HCT116 (cell line): ENCODE measurements around the gene SYNE2. TPM values are rescaled to one million over a fixed set of nuclear protein-coding genes. Genes with fewer than 3 reads are reported as not detected.

Experiments used
- ATAC-seq: fragments of 200-7000 bp; cut with Tn5 transposase; 2 replicates; pipeline ENCODE4 v1.9.1; 2020; ENCODE audit warnings: mild to moderate bottlenecking, moderate library complexity
- BruUV-seq: library from RNA; stranded (reverse); fragments of 400-500 nt; replicated peaks from 2 replicates; lab custom pipeline; 2021; lab: Mats Ljungman, UMichigan
- CTCF ChIA-PET: fragments of 300-600 bp; sonication (Branson Sonifier 250); formaldehyde crosslinking; loops from one replicate; lab custom pipeline; 2021; ENCODE audit warnings: antibody characterized with exemption; lab: Charles Lee
- POLR2A ChIA-PET: fragments of 300-600, 350-600 bp; sonication (Branson Sonifier 250); formaldehyde crosslinking; loops from one replicate; lab custom pipeline; 2021; ENCODE audit warnings: antibody characterized with exemption; lab: Charles Lee
- RAD21 ChIA-PET, 2 experiments: fragments of 300-600 bp; sonication (Branson Sonifier 250); formaldehyde crosslinking; loops; one replicate each; lab custom pipeline; 2023; ENCODE audit warnings: low total read pairs in 2 of 2; ENCODE audit not compliant: uncharacterized antibody in 2 of 2, unreplicated experiment in 2 of 2, low non-redundant PET in 1 of 2; lab: Charles Lee
- DNase-seq: peaks from one replicate; pipeline ENCODE4 v3.0.0-alpha.2; 2010; ENCODE audit warnings: low read depth, low spot score
- H2AFZ ChIP-seq: fragments of 200-600 bp; shearing (Covaris generic), sonication (generic); 2 replicates; pipeline ENCODE4 v1.6.1; 2017; ENCODE audit warnings: low read depth, mixed run types, mixed read lengths, antibody characterized with exemption, low read length; ENCODE audit not compliant: poor library complexity, severe bottlenecking
- H3K27ac ChIP-seq: 2 replicates; pipeline ENCODE4 v1.5.1; 2012; ENCODE audit warnings: low read depth, low read length
- H3K27me3 ChIP-seq: fragments of 200-600 bp; sonication (generic); 2 replicates; pipeline ENCODE4 v1.6.1; 2016; ENCODE audit warnings: mixed run types, low read length, mixed read lengths; ENCODE audit not compliant: insufficient read depth
- H3K36me3 ChIP-seq, 2 experiments: fragments of 200-500 bp in 1 of 2; fragments of 200-600 bp in 1 of 2; sonication (Bioruptor generic) in 1 of 2; sonication (generic) in 1 of 2; 2 replicates each; pipeline versions ENCODE4 v1.5.1 to v1.6.1; 2014 to 2016; ENCODE audit warnings: low read length in 2 of 2, inconsistent platforms in 1 of 2, mixed read lengths in 1 of 2, mixed run types in 1 of 2; ENCODE audit not compliant: insufficient read depth in 2 of 2, control insufficient read depth in 1 of 2
- H3K4me1 ChIP-seq, 2 experiments: fragments of 200-600 bp in 1 of 2; sonication (generic) in 1 of 2; 2 replicates each; pipeline versions ENCODE4 v1.5.1 to v1.6.1; 2012 to 2017; ENCODE audit warnings: low read length in 2 of 2, inconsistent platforms in 1 of 2, mild to moderate bottlenecking in 1 of 2, mixed read lengths in 1 of 2, mixed run types in 1 of 2, moderate library complexity in 1 of 2; ENCODE audit not compliant: insufficient read depth in 2 of 2, control insufficient read depth in 1 of 2
- H3K4me2 ChIP-seq: fragments of 200-600 bp; sonication (generic); 2 replicates; pipeline ENCODE4 v1.6.1; 2017; ENCODE audit warnings: mixed run types, low read length, mixed read lengths
- H3K4me3 ChIP-seq, 2 experiments: fragments of 200-600 bp in 1 of 2; sonication (generic) in 1 of 2; replicated peaks in 1 of 2; 2 replicates each; pipeline ENCODE4 v1.5.1; 2011 to 2016; ENCODE audit warnings: low read length in 2 of 2, control low read depth in 1 of 2, low read depth in 1 of 2, mild to moderate bottlenecking in 1 of 2, mixed read lengths in 1 of 2, mixed run types in 1 of 2
- H3K79me2 ChIP-seq: fragments of 200-600 bp; sonication (generic); 2 replicates; pipeline ENCODE4 v1.6.1; 2017; ENCODE audit warnings: mild to moderate bottlenecking, mixed run types, low read length, moderate library complexity, mixed read lengths; ENCODE audit not compliant: insufficient read depth
- H3K9ac ChIP-seq: fragments of 200-600 bp; sonication (generic); 2 replicates; pipeline ENCODE4 v1.6.1; 2016; ENCODE audit warnings: low read length, mixed read lengths
- H3K9me2 ChIP-seq: fragments of 200-600 bp; sonication (generic), shearing (Covaris generic); 2 replicates; pipeline ENCODE4 v1.6.1; 2017; ENCODE audit warnings: mixed run types, mild to moderate bottlenecking, moderate library complexity; ENCODE audit not compliant: insufficient read depth
- H3K9me3 ChIP-seq, 2 experiments: fragments of 200-500 bp in 1 of 2; fragments of 200-600 bp in 1 of 2; sonication (Bioruptor generic) in 1 of 2; sonication (generic) in 1 of 2; 2 replicates each; pipeline ENCODE4 v1.6.1; 2014 to 2017; ENCODE audit warnings: low read length in 2 of 2, mixed read lengths in 2 of 2, inconsistent platforms in 1 of 2, low read depth in 1 of 2, mild to moderate bottlenecking in 1 of 2, mixed run types in 1 of 2, moderate library complexity in 1 of 2; ENCODE audit not compliant: control insufficient read depth in 1 of 2, insufficient read depth in 1 of 2
- H4K20me1 ChIP-seq: fragments of 200-600 bp; sonication (generic), shearing (Covaris generic); 2 replicates; pipeline ENCODE4 v1.6.1; 2017; ENCODE audit warnings: mixed run types, mild to moderate bottlenecking, moderate library complexity; ENCODE audit not compliant: insufficient read depth
- CBX3 ChIP-seq: IDR thresholded peaks from 2 replicates; pipeline ENCODE4 v1.6.1; 2012; ENCODE audit warnings: low read depth
- EZH2phosphoT487 ChIP-seq: fragments of 200-600 bp; IDR thresholded peaks from 2 replicates; pipeline ENCODE4 v1.6.1; 2018; ENCODE audit warnings: antibody characterized with exemption, borderline replicate concordance
- JUND ChIP-seq: IDR thresholded peaks from 2 replicates; pipeline ENCODE4 v1.6.1; 2012
- POLR2AphosphoS5 ChIP-seq: IDR thresholded peaks from 2 replicates; pipeline ENCODE4 v1.6.1; 2011; ENCODE audit warnings: mild to moderate bottlenecking, low read depth, low read length, moderate library complexity
- RAD21 ChIP-seq: IDR thresholded peaks from 2 replicates; pipeline ENCODE4 v1.6.1; 2012; ENCODE audit warnings: low read depth, mild to moderate bottlenecking
- SP1 ChIP-seq: IDR thresholded peaks from 2 replicates; pipeline ENCODE4 v1.6.1; 2012; ENCODE audit warnings: low read depth
- ZFX ChIP-seq: fragments of 450-650 bp; IDR thresholded peaks from 2 replicates; pipeline ENCODE4 v1.6.1; 2017
- intact Hi-C: fragments of 100-400 bp; cut with micrococcal nuclease; formaldehyde crosslinking; loops from 2 replicates; pipeline ENCODE4 v1.10.0; 2022
- total RNA-seq: library from RNA; stranded (reverse); gene quantifications from one replicate; pipeline ENCODE4 v1.2.1, GENCODE V29; 2021; ENCODE audit not compliant: unreplicated experiment
- TF ChIP-seq, protein P1 (sequence below): IDR thresholded peaks from 2 replicates; pipeline ENCODE4 v1.6.1; 2012
- TF ChIP-seq, protein P2 (sequence below): IDR thresholded peaks from 2 replicates; pipeline ENCODE4 v1.6.1; 2012; ENCODE audit warnings: low read depth

Gene SYNE2
- total RNA-seq, 1 experiment from 2014 or later, result 28.8 TPM

DNA sequence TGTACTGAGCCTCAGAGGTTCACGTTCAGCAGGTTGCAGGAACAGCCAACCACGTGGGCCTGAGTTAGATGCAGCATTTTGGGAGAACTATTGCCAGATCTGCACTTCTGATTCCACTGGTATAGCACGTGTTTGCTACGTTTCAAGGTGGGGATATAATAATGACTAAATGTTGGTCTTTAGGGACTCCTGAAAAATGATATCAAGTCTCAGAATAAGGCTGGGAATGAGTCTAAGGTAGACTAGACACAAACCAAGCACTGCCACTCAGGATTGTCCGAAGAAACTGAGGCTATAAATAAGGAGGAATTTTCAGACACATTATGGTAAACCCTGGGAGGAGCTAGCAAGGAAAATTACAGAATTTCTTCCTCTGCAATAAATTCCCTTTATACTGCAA, 343.3 kb downstream of the SYNE2 start:
- no peak overlapping the region for H3K27ac ChIP-seq
- DNase-seq (no peak), ATAC-seq (no peak)
- ChIA-PET POLR2A (no interaction called here), CTCF (no interaction called here), RAD21 (no interaction called here)
- H3K4me3 ChIP-seq, result no peak overlapping the region
- H3K36me3 ChIP-seq, result no peaks in the 10 kb centered on the region
- no peaks in the 10 kb centered on the region for H3K79me2 ChIP-seq
- no peaks in the 10 kb centered on the region for H3K9me3 ChIP-seq
- no peak overlapping the region for H3K9ac ChIP-seq
- no peak overlapping the region for H3K4me2 ChIP-seq
- no peaks in the 10 kb centered on the region for H3K9me2 ChIP-seq
- H3K4me1 ChIP-seq, result peaks cover 0 to 8% of the 10 kb centered on the region in 2 experiments; a peak in 1 of 4 replicates
- no peak overlapping the region for H2AFZ ChIP-seq
- no peaks in the 10 kb centered on the region for H3K27me3 ChIP-seq
- no peak for TF ChIP-seq EZH2phosphoT487
- TF ChIP-seq, protein P1, sequence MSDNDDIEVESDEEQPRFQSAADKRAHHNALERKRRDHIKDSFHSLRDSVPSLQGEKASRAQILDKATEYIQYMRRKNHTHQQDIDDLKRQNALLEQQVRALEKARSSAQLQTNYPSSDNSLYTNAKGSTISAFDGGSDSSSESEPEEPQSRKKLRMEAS, result no peak
- TF ChIP-seq POLR2AphosphoS5, result no peak
- TF ChIP-seq SP1, result no peak
- TF ChIP-seq ZFX, result no peak
- H4K20me1 ChIP-seq, result no peaks in the 10 kb centered on the region
- intact Hi-C loops, result no loop called here
- no TSS peak for BruUV-seq

DNA sequence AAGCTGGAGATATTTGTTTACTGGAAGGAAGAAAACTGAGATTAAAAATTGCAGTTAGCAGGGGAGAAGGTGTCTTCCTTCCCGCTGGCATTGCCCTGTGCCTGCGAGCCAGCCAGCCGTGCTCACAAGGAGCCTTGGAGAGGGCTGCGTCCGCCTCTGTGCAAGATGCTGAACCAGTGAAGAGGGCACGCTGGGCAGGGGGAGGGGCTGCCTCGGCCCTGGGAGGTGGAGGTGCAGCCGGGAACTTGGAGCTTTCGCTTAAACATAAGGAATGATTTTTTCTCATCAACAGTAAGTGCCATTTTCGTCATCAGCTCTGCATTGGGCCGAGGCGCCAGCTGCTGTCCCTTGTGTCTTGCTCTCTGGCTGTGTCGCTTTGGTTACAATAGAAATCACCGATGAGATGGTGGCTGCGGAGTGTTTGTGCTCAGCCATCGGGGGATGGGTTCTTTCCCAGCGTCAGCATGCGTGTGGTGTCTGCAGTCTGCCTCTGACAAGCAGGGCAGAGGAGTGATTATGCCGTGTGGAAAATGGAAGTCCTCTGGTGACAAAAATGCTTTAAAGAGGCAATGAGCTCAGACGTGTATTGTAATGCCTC, 344.1 kb downstream of the SYNE2 start:
- peaks cover 0 to 4% of the 10 kb centered on the region in 2 experiments; a peak in 1 of 4 replicates for H3K4me1 ChIP-seq
- ChIA-PET RAD21 (no interaction called here), POLR2A (no interaction called here), CTCF (no interaction called here)
- H3K4me3 ChIP-seq, result no peak overlapping the region
- intact Hi-C loops, result no loop called here
- no peaks in the 10 kb centered on the region for H3K9me3 ChIP-seq
- no peak overlapping the region for H3K9ac ChIP-seq
- ATAC-seq (no peak), DNase-seq (no peak)
- no peak overlapping the region for H2AFZ ChIP-seq
- TF ChIP-seq RAD21, result no peak
- TF ChIP-seq, protein P2, sequence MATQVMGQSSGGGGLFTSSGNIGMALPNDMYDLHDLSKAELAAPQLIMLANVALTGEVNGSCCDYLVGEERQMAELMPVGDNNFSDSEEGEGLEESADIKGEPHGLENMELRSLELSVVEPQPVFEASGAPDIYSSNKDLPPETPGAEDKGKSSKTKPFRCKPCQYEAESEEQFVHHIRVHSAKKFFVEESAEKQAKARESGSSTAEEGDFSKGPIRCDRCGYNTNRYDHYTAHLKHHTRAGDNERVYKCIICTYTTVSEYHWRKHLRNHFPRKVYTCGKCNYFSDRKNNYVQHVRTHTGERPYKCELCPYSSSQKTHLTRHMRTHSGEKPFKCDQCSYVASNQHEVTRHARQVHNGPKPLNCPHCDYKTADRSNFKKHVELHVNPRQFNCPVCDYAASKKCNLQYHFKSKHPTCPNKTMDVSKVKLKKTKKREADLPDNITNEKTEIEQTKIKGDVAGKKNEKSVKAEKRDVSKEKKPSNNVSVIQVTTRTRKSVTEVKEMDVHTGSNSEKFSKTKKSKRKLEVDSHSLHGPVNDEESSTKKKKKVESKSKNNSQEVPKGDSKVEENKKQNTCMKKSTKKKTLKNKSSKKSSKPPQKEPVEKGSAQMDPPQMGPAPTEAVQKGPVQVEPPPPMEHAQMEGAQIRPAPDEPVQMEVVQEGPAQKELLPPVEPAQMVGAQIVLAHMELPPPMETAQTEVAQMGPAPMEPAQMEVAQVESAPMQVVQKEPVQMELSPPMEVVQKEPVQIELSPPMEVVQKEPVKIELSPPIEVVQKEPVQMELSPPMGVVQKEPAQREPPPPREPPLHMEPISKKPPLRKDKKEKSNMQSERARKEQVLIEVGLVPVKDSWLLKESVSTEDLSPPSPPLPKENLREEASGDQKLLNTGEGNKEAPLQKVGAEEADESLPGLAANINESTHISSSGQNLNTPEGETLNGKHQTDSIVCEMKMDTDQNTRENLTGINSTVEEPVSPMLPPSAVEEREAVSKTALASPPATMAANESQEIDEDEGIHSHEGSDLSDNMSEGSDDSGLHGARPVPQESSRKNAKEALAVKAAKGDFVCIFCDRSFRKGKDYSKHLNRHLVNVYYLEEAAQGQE, result no peak
- no peak for TF ChIP-seq ZFX
- TF ChIP-seq JUND, result no peak
- no peak for TF ChIP-seq CBX3
- H3K36me3 ChIP-seq, result no peaks in the 10 kb centered on the region
- H4K20me1 ChIP-seq, result no peaks in the 10 kb centered on the region
- H3K9me2 ChIP-seq, result no peaks in the 10 kb centered on the region
- no peaks in the 10 kb centered on the region for H3K27me3 ChIP-seq
- H3K27ac ChIP-seq, result no peak overlapping the region
- BruUV-seq, result no TSS peak
- no peak overlapping the region for H3K4me2 ChIP-seq
- H3K79me2 ChIP-seq, result no peaks in the 10 kb centered on the region
